COR-L47 (cell line): ENCODE measurements around the gene ELAVL2.
"Not testable (repeated sequence)": the region's sequence is repeated elsewhere in the genome, so short reads cannot be mapped to it uniquely, and the experiment has no call there.

Experiments used
- DNase-seq: peaks from one replicate; lab custom pipeline; 2025; lab: John Stamatoyannopoulos, UW

Gene ELAVL2

DNA sequence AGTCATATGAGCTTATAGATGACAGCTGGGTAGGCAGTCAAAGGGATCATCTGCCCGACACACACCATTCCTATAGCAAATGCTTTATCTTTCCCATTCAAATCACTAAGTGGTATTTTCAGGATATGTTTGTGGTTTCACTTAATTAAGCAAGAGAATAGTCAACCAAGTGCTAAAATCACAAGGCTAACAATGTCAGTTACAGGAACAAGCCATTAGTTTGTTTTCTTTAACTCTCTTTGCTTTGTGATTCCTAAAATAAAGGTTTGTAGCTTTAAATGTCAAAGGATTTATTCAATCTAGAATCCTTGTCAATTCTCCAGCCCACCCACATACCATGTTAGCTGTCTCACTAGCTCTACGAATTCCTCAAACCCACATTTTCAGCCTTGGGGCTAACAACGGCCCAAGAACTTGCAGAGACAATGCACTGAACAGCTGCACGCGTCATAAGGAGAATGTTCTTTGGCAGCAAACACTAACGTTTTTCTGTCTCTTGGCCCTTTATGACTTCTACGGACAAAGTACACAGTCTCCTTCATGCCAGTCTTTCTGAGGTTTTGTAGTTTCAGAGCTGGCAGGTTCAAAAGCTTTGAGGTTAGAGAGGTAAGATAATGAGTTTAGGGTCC lies 56.6 kb downstream of the ELAVL2 start:
- no peak for DNase-seq

DNA sequence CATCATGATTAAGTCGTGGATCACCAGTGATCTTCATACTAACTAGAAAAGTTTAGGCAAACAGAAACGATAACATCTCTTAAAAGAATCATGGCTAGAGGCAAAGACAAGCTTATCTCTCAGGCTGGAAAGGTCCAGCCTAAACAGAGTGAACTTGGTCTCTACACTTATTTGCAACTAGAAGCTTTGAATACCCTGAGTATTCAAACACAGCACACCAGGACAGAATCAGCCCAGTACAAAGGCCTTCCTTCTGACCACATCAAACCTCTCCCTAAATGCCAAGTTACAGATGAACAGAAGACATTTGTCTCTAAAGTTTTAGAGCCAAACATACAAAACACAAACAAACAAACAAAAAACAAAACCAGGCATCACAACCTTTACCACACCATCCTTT lies 57.2 kb downstream of the ELAVL2 start:
- no peak for DNase-seq

- no peak for DNase-seq
These were observed 59.4 kb downstream of the ELAVL2 start for GRCh38 chr9:23766613-23767012.

- DNase-seq: no peak
These were observed 60.5 kb downstream of the ELAVL2 start for GRCh38 chr9:23765561-23765960.

- no peak for DNase-seq
These were observed 61.8 kb downstream of the ELAVL2 start for GRCh38 chr9:23764219-23764618.

- no peak for DNase-seq
These were observed 71.5 kb downstream of the ELAVL2 start for GRCh38 chr9:23754551-23754950.

GRCh38 chr9:23752859-23753258 lies 73.2 kb downstream of the ELAVL2 start:
- DNase-seq: no peak

GRCh38 chr9:23751633-23752032 lies 74.4 kb downstream of the ELAVL2 start:
- no peak for DNase-seq

DNA sequence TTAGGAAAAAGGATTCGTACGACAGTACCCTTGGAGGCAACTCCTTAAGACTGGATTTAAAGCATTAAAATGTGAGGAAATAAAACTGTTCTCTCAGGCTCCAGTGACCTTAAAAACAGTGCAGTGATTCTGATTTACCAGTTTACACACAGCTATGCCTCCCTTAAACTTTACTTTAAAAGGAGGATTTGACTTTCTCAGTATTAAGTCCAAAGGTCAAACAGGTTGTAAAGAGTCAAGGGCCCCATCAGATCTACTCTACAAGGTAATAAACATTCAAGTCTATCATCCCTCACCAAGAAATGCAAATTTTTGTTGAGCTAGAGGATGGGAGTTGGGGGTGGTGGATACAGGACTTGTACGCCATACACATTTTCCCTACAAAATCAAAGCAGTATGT lies 75.2 kb downstream of the ELAVL2 start:
- DNase-seq: no peak

DNA sequence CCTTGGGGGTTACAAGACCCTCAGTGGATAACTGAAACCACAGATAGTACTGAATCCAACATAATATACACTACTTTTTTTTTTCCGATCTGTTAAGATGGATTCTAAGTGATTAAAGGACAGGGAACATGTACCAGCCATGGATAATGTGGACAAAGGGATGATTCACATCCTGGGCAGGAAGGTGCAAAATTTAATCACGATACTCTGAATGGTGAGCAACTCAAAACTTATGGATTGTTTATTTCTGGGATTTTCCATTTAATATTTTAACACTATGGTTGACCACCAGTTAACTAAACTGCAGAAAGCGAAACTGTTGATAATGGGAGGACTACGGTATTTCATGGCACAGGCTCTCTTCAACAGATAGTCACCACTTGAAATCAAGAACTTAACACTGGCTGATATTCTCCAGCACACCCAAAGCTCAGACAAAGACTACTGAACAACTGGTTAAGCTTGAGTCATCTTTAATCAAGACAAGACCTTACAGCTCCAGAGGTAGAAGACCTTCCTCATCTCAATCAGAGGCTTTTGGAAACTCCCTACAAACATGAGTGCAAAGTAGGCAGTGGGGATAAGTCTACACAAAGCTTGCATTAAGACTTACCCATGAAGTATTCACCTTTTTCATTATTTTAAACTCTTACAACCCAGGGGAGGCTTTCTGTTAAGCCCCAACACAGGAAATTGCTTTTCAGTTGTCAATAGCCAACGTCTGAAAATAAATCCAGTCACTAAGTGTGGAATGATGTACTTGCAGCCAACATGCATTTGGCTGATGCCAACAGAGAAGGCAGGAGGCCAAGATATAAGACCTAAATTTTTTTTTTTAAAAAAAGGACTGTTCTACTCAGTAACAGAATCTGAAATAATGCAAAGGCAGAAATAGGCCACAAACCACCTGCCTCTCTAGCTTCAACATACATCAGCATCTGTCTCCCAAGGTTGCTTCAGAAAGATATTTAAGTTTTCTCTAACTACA lies 78.7 kb downstream of the ELAVL2 start:
- DNase-seq: no peak

DNA sequence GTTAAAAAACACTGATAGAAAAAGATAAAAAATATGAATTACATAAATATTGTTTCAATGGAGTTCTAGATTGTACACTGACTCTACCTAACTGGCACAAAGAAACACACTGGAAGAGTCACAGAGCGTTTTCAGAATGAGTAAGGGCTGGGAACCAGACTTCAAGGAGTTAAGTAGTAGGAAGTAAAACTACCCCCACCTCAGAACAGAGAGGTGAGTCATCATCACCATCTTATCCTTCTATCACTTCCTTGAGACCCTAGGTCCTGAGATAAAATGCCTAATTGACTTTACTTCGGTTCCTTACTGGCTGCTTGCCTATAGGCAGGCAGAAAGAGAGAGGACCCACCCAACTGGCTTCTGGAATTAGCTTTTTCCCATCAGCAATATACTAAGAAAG lies 79.7 kb downstream of the ELAVL2 start:
- DNase-seq: no peak

DNA sequence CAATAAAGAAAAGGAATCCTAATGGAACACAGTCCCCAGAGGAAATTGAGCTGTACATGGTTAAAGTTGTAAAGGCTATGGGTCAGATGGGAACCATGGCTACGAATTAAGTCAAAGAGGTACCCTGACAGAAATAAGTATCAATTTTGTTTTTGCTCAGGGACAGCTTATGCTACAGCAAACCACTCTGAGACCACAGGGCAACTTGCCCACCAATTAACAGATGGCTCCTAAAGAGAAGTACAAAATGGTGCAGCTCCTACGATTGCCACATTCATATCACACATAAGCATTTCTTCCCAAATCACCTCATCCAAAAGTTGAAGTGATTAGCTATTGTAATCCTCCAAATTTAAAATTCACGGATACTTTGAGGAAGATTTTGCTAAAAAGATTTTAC lies 83.0 kb downstream of the ELAVL2 start:
- DNase-seq: no peak

GRCh38 chr9:23741351-23741750 lies 84.7 kb downstream of the ELAVL2 start:
- DNase-seq: no peak

DNA sequence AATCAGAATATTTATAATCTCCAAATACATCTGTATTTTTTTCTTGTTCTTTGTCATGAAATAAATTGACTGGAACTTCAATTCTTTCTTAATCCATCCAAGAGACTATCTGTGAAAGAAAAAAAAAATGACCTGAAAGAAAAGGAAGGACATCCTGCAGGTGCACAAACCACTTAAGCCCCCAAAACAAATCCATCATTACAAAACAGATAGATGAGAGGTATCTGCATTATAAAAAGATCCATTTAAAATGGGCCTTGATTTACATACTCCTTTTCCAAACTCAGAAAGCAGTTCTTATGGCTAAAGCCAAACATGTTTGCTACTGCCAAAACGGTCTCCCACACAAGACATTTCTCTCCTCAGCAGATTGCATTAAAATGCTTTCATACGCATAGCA lies 85.5 kb downstream of the ELAVL2 start:
- DNase-seq: no peak

GRCh38 chr9:23739753-23740152 lies 86.3 kb downstream of the ELAVL2 start:
- DNase-seq: no peak

DNA sequence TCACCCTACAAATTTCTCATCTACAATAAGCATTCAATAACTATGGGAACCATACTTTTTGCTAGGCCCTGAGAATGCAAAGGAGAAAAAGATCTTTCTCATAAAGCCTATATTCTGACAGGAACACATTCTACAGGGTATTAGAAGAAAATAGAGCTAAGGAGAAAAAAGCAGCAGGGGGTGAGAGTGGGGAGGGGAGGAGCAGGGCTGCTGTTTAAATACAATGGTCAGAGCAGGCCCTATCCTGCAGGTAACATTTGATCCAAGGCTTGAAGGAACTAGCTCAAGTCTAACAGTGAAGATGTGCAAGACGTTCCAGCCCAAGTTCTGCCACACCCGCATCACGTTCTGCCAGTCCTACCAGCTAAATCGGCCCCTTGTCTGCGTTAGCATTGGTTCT lies 89.7 kb downstream of the ELAVL2 start:
- no peak for DNase-seq

- DNase-seq: no peak
These were observed 92.5 kb downstream of the ELAVL2 start for GRCh38 chr9:23733495-23734078.

DNA sequence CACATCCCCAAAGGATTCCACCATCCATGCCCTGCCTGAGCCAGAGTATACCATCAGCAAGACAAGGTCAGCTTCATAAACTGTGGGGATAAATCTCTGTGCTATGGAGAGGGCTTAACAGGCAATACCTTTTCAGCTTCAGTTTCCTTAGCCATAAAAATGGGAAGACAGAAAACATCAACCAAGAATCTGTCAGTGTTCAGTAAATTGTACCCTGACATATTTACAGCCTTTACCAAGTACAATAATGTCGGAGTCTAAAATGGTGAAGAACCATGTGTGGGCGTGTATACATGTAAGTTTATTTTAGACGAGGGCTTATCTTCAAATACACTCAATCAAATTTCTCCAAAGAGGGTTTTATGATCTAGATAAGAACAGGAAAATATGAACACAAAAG lies 94.7 kb downstream of the ELAVL2 start:
- no peak for DNase-seq

DNA sequence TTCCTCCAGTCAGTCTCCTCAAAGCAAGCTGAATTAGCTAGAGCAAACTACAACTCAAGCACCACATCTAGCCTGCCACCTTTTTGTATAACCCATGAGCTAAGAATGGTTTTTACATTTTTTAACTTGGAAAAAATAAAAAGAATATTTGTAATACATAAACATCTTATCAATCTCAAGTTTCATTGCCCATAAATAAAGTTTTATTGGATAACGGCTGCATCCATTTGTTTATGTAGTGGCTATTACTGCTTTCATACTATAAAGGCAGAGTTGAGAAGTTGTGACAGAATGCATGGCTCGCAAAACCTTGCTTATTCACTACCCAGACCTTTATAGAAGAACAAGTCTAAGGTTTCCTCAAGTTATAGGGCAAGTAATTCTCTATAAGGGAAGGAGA lies 95.7 kb downstream of the ELAVL2 start:
- no peak for DNase-seq

DNA sequence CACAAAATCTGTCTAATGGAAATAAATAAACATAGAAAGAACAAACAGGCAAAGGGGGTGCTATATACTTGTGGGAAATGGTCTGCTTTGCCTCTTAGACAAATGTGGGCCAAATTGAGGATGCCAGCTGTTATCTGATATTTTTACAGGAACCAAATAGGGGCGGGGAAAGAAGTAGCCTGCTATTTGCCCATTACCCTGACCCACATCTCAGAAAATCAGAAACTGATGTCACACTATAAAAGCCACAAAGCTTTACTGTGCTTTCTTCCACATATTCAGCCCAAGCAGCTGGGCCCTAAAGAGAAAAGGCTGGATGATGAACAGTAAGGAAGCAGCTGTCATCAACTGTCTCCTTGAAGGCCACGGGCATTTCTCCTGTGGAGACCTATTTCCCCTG lies 97.3 kb downstream of the ELAVL2 start:
- no peak for DNase-seq

DNA sequence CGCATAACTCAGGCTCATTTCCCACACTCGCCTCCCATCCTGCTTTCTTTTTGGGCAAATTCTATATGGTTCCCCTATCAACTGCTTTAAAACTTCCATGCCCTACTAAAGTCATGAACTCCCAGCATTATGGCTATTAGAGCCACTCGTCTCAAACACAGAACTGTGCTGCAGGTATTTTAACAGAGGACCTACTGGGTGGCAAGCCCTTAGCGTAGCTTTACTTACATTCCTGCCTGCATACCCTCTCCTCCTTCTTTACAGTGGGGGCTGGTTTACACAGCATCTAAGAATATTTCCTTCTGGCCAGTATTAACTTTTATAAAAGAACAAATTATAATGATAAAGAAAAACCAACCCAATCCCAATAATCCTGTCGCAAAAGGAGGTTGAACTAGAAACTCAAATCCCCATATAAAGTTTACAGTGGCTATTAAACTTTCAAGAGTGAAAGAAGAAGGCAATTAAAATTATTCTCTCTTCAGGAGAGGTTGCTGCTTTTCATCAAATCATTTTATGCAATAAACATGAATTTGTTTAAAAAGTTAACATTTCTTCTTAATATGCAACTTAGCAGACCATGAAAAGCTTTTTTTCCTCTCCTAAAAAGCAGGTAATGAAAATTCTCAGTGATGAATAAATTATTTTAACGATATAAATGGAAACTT lies 100.6 kb downstream of the ELAVL2 start:
- no peak for DNase-seq

GRCh38 chr9:23723672-23724071 lies 102.4 kb downstream of the ELAVL2 start:
- no peak for DNase-seq

DNA sequence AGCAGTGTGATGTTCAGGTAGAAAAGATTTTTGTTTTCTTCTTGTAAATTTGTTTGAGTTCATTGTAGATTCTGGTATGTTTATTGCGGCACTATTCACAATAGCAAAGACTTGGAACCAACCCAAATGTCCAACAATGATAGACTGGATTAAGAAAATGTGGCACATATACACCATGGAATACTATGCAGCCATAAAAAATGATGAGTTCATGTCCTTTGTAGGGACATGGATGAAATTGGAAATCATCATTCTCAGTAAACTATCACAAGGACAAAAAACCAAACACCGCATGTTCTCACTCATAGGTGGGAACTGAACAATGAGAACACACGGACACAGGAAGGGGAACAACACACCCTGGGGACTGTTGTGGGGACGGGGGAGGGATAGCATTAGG lies 103.0 kb downstream of the ELAVL2 start:
- DNase-seq: not testable (repeated sequence)
